HepG2 (cell line): ENCODE measurements around the gene SDK1. TPM values are rescaled to one million over a fixed set of nuclear protein-coding genes. Genes with fewer than 3 reads are reported as not detected.
"Not testable (repeated sequence)": the region's sequence is repeated elsewhere in the genome, so short reads cannot be mapped to it uniquely, and the experiment has no call there.

Source experiments
- ATAC-seq: fragments of 200-7000 bp; cut with Tn5 transposase; 3 replicates; pipeline ENCODE4 v1.9.1; 2020; ENCODE audit warnings: mild to moderate bottlenecking, moderate library complexity
- BruUV-seq: library from RNA; stranded (reverse); fragments of 400-500 nt; replicated peaks from 2 replicates; lab custom pipeline; 2021; lab: Mats Ljungman, UMichigan
- CTCF ChIA-PET: fragments of 300-600 bp; formaldehyde crosslinking; extraction: SDS; loops from one replicate; lab custom pipeline; 2021; ENCODE audit warnings: low total read pairs, inconsistent platforms, low intra/inter-chr PET ratio; lab: Yijun Ruan, JAX
- POLR2A ChIA-PET: fragments of 350-600 bp; sonication (Branson Sonifier 250); formaldehyde crosslinking; loops from one replicate; lab custom pipeline; 2020; ENCODE audit warnings: antibody characterized with exemption, inconsistent platforms; lab: Yijun Ruan, JAX
- DNase-seq: peaks from one replicate; pipeline ENCODE4 v3.0.0-alpha.2; 2015; ENCODE audit warnings: low spot score
- FAIRE-seq: peaks from 3 replicates; lab custom pipeline; 2011; peaks lifted over from hg19 to GRCh38; lab: Jason Lieb, UNC
- H2AFZ ChIP-seq: one replicate; pipeline ENCODE4 v1.6.1; 2011; ENCODE audit warnings: low read length, inconsistent platforms
- H3K27ac ChIP-seq: fragments of 300-600 bp; 3 replicates; pipeline ENCODE4 v1.8.0; 2011; ENCODE audit warnings: mixed run types, mild to moderate bottlenecking, mixed read lengths, low read length, inconsistent platforms; ENCODE audit not compliant: insufficient read depth; ENCODE audit errors: extremely low read length
- H3K27me3 ChIP-seq, 2 experiments: fragments of 200-600 bp in 1 of 2; 2 replicates in 1 of 2; 3 replicates in 1 of 2; pipeline versions ENCODE4 v1.6.0 to v1.8.0; 2011; ENCODE audit warnings: low read length in 2 of 2, mild to moderate bottlenecking in 2 of 2, moderate library complexity in 2 of 2, inconsistent platforms in 1 of 2; ENCODE audit not compliant: insufficient read depth in 2 of 2, control insufficient read depth in 1 of 2
- H3K36me3 ChIP-seq, 2 experiments: fragments of 200-600 bp in 1 of 2; replicated peaks in 1 of 2; 2 replicates in 1 of 2; 3 replicates in 1 of 2; pipeline versions ENCODE4 v1.5.1 to v1.8.0; 2011; ENCODE audit warnings: low read length in 2 of 2, inconsistent platforms in 1 of 2; ENCODE audit not compliant: insufficient read depth in 2 of 2, control insufficient read depth in 1 of 2
- H3K4me1 ChIP-seq: 2 replicates; pipeline ENCODE4 v1.5.1; 2012; ENCODE audit warnings: low read length, inconsistent platforms; ENCODE audit not compliant: insufficient read depth
- H3K4me2 ChIP-seq: 2 replicates; pipeline ENCODE4 v1.6.0; 2011; ENCODE audit warnings: low read depth, low read length, inconsistent platforms
- H3K4me3 ChIP-seq, 3 experiments: fragments of 200-600 bp in 1 of 3; sonication (generic), shearing (Covaris generic) in 1 of 3; replicated peaks in 1 of 3; 2 replicates each; pipeline ENCODE4 v1.5.1; 2011 to 2016; ENCODE audit warnings: low read length in 3 of 3, inconsistent platforms in 2 of 3, low read depth in 2 of 3, mild to moderate bottlenecking in 2 of 3, control low read depth in 1 of 3, mixed read lengths in 1 of 3; ENCODE audit not compliant: insufficient read depth in 1 of 3
- H3K79me2 ChIP-seq: one replicate; pipeline ENCODE4 v1.6.1; 2011; ENCODE audit warnings: low read length, inconsistent platforms; ENCODE audit not compliant: insufficient read depth
- H3K9ac ChIP-seq: 2 replicates; pipeline ENCODE4 v1.6.0; 2011; ENCODE audit warnings: mild to moderate bottlenecking, low read depth, low read length, inconsistent platforms; ENCODE audit not compliant: insufficient read depth
- H3K9me3 ChIP-seq: 2 replicates; pipeline ENCODE4 v1.5.1; 2012; ENCODE audit warnings: mild to moderate bottlenecking, low read length
- H4K20me1 ChIP-seq: 2 replicates; pipeline ENCODE4 v1.6.0; 2011; ENCODE audit warnings: inconsistent platforms, mild to moderate bottlenecking, low read length, moderate library complexity; ENCODE audit not compliant: insufficient read depth
- SRSF4 ChIP-seq: fragments of 200-400 bp; formaldehyde crosslinking; IDR thresholded peaks from one replicate; pipeline ENCODE4 v1.6.1; 2018; ENCODE audit warnings: mild to moderate bottlenecking, low read depth, low read length, moderate library complexity; ENCODE audit not compliant: poor library complexity, severe bottlenecking
- ZNF343 ChIP-seq: sonication (generic); formaldehyde crosslinking; IDR thresholded peaks from 2 replicates; pipeline ENCODE4 v1.4.0; 2020; ENCODE audit warnings: mild to moderate bottlenecking, missing genetic modification reagents
- WGBS: methylation state at CpG from one replicate; pipeline ENCODE4 v1.1.6; 2017; ENCODE audit warnings: low lambda C conversion rate; 5-methylcytosine and 5-hydroxymethylcytosine counted together
- in situ Hi-C: cut with HindIII; loops from 2 replicates; pipeline ENCODE4 v1.10.0; 2017; ENCODE audit warnings: low pct_unique_long_range_greater_than_20kb; ENCODE audit not compliant: extremely low pct_ligation_motif_present
- intact Hi-C: fragments of 100-400 bp; cut with micrococcal nuclease; formaldehyde crosslinking; loops from one replicate; pipeline ENCODE4 v1.10.0; 2022; ENCODE audit not compliant: unreplicated experiment
- polyA plus RNA-seq, 8 experiments: library from polyadenylated mRNA; depleted of rRNA in 3 of 8; stranded (reverse) in 7 of 8; unstranded in 1 of 8; fragments of >200 nt; fragmentation: Illumina TruSeq in 4 of 8; extraction: Trizol in 4 of 8; gene quantifications; 2 replicates each; pipeline versions ENCODE4 v1.2.1 to v1.2.3, GENCODE V29; 2011 to 2016; ENCODE audit warnings: low read depth in 4 of 8, missing spikeins in 1 of 8, mixed read lengths in 1 of 8; ENCODE audit not compliant: insufficient read depth in 1 of 8
- total RNA-seq, 5 experiments: library from RNA; depleted of rRNA; stranded (reverse); fragments of >200 nt; fragmentation: Illumina TruSeq; extraction: Trizol; gene quantifications; 2 replicates each; pipeline ENCODE4 v1.2.3, GENCODE V29; 2016; ENCODE audit warnings: low read depth in 1 of 5

Gene SDK1
- total and polyA plus RNA-seq, 2 of the 13 experiments (the other 11 are each of a cell fraction or from before 2014, with no cell fraction given) = 0.35 to 2.4 TPM

- intact Hi-C loops = no loop called here
- no TSS peak for BruUV-seq
- Histone ChIP-seq H3K9ac (no peak overlapping the region), H3K9me3 (no peaks in the 10 kb centered on the region), H3K36me3 (no peaks in the 10 kb centered on the region), H3K4me1 (no peaks in the 10 kb centered on the region), H3K4me2 (no peak overlapping the region), H3K79me2 (no peaks in the 10 kb centered on the region), H4K20me1 (no peaks in the 10 kb centered on the region), H2AFZ (no peak overlapping the region), H3K27ac (no peak overlapping the region), H3K27me3 (no peaks in the 10 kb centered on the region), H3K4me3 (no peak overlapping the region)
- POLR2A ChIA-PET = no interaction called here
- in situ Hi-C loops = no loop called here
- ATAC-seq = no peak
- no peak for FAIRE-seq
- CTCF ChIA-PET = no interaction called here
- 100% methylated on average over 1 of the region's 1 CpG for WGBS
- TF ChIP-seq SRSF4 (no peak), ZNF343 (CRISPR knock-in tag) (no peak)
- DNase-seq = no peak
Observed at GRCh38 chr7:3705258-3705657, 404.2 kb downstream of the SDK1 start.

GRCh38 chr7:3706091-3706490 is 405.0 kb downstream of the SDK1 start:
- H3K9ac ChIP-seq, FAIRE-seq, H3K27me3 ChIP-seq, CTCF ChIA-PET, H3K4me2 ChIP-seq, H3K9me3 ChIP-seq, in situ Hi-C loops, POLR2A ChIA-PET, H3K27ac ChIP-seq, DNase-seq, ATAC-seq, H3K4me3 ChIP-seq, H4K20me1 ChIP-seq, H3K36me3 ChIP-seq, BruUV-seq, H2AFZ ChIP-seq, H3K79me2 ChIP-seq, intact Hi-C loops, H3K4me1 ChIP-seq: not testable (repeated sequence)
- WGBS = 83% methylated on average over 2 of the region's 2 CpGs
